Erythroblast (primary cell): Measurements from ENCODE around the gene OR2A1.
"Not testable (repeated sequence)": the region's sequence is repeated elsewhere in the genome, so short reads cannot be mapped to it uniquely, and the experiment has no call there.

Experiments used
- GATA1 ChIP-seq: IDR thresholded peaks from 2 replicates; pipeline ENCODE4 v1.6.1; 2011; ENCODE audit warnings: low read depth, mild to moderate bottlenecking, control low read depth, low read length, moderate library complexity
- POLR2A ChIP-seq: IDR thresholded peaks from 2 replicates; pipeline ENCODE4 v1.6.1; 2011; ENCODE audit warnings: mild to moderate bottlenecking, low read length

- not testable (repeated sequence) for TF ChIP-seq POLR2A, GATA1
Measured at GRCh38 chr7:144319547-144319946, 7.3 kb downstream of the OR2A1 start.
